A549 (cell line): ENCODE data around the gene CFAP61. TPM values are rescaled to one million over a fixed set of nuclear protein-coding genes. Genes with fewer than 3 reads are reported as not detected.

Experiments
- ATAC-seq, 2 experiments: fragments of 200-7000 bp in 1 of 2; fragments of >200 bp in 1 of 2; cut with Nextera tagmentation in 1 of 2; cut with Tn5 transposase in 1 of 2; 3 replicates each; pipeline versions ENCODE4 v1.8.0 to v1.9.1; 2018 to 2020; ENCODE audit warnings: mild to moderate bottlenecking in 1 of 2, moderate library complexity in 1 of 2
- CTCF ChIA-PET: fragments of 300-600 bp; sonication (Branson Sonifier 250); formaldehyde crosslinking; extraction: SDS; loops from one replicate; lab custom pipeline; 2021; ENCODE audit warnings: antibody characterized with exemption, inconsistent platforms; lab: Yijun Ruan, JAX
- POLR2A ChIA-PET: fragments of 350-600 bp; formaldehyde crosslinking; extraction: SDS; loops from one replicate; lab custom pipeline; 2021; ENCODE audit warnings: antibody characterized with exemption, inconsistent platforms; lab: Yijun Ruan, JAX
- DNase-seq, 2 experiments: peaks; one replicate each; pipeline versions ENCODE4 v3.0.0 to v3.0.0-alpha.2; 2011 to 2016; ENCODE audit warnings: low read depth in 1 of 2, low spot score in 1 of 2
- FAIRE-seq: peaks from 2 replicates; lab custom pipeline; 2011; peaks lifted over from hg19 to GRCh38; lab: Jason Lieb, UNC
- H3K27ac ChIP-seq, 2 experiments: fragments of >200 bp; sonication (Bioruptor Twin); formaldehyde crosslinking; 3 replicates each; pipeline ENCODE4 v1.5.1; 2016 to 2017
- H3K4me1 ChIP-seq: fragments of >200 bp; sonication (Bioruptor Twin); formaldehyde crosslinking; 3 replicates; pipeline ENCODE4 v1.6.1; 2016
- H3K4me2 ChIP-seq: fragments of >200 bp; sonication (Bioruptor Twin); formaldehyde crosslinking; 3 replicates; pipeline ENCODE4 v1.6.1; 2016
- H3K4me3 ChIP-seq: fragments of >200 bp; sonication (Bioruptor Twin); formaldehyde crosslinking; 3 replicates; pipeline ENCODE4 v1.5.1; 2016
- H3K9me3 ChIP-seq: fragments of >200 bp; sonication (Bioruptor Twin); formaldehyde crosslinking; 3 replicates; pipeline ENCODE4 v1.6.1; 2016
- BCL3 ChIP-seq: fragments of >200 bp; sonication (Bioruptor Twin); formaldehyde crosslinking; IDR thresholded peaks from 3 replicates; pipeline ENCODE4 v1.6.1; 2016
- BHLHE40 ChIP-seq: IDR thresholded peaks from 2 replicates; pipeline ENCODE4 v1.6.1; 2012; ENCODE audit warnings: low read depth, low read length, inconsistent platforms
- CBX2 ChIP-seq: fragments of 200-600 bp; sonication (generic); IDR thresholded peaks from 2 replicates; pipeline ENCODE4 v1.6.1; 2016; ENCODE audit warnings: low read depth, mild to moderate bottlenecking, borderline replicate concordance
- CHD2 ChIP-seq: fragments of 150-350 bp; IDR thresholded peaks from 2 replicates; pipeline ENCODE4 v1.6.1; 2014; ENCODE audit warnings: low read length; ENCODE audit not compliant: partially characterized antibody
- CHD4 ChIP-seq: fragments of 200-600 bp; sonication (generic); IDR thresholded peaks from 2 replicates; pipeline ENCODE4 v1.6.1; 2016; ENCODE audit warnings: antibody characterized with exemption, mild to moderate bottlenecking, borderline replicate concordance
- EHF ChIP-seq: fragments of 250-450 bp; sonication (Bioruptor Pico); IDR thresholded peaks from 2 replicates; pipeline ENCODE4 v1.5.0; 2020; ENCODE audit warnings: mild to moderate bottlenecking
- EHMT2 ChIP-seq: fragments of 200-600 bp; sonication (generic); IDR thresholded peaks from 2 replicates; pipeline ENCODE4 v1.6.1; 2016; ENCODE audit warnings: antibody characterized with exemption, low read depth, mild to moderate bottlenecking, moderate library complexity
- ELK1 ChIP-seq: fragments of 150-350 bp; IDR thresholded peaks from 2 replicates; pipeline ENCODE4 v1.6.1; 2014; ENCODE audit warnings: low read depth, mild to moderate bottlenecking, low read length
- EP300 ChIP-seq, 2 experiments: fragments of >200 bp; sonication (Bioruptor Twin); formaldehyde crosslinking; IDR thresholded peaks; 2 replicates in 1 of 2; 3 replicates in 1 of 2; pipeline ENCODE4 v1.6.1; 2016 to 2017
- FOSB ChIP-seq: fragments of 250-450 bp; sonication (Bioruptor Pico); IDR thresholded peaks from 2 replicates; pipeline ENCODE4 v1.5.0; 2020; ENCODE audit warnings: mild to moderate bottlenecking, moderate library complexity
- FOSL2 ChIP-seq, 2 experiments: fragments of 450-650 bp in 1 of 2; fragments of >200 bp in 1 of 2; sonication (Bioruptor Twin) in 1 of 2; formaldehyde crosslinking; IDR thresholded peaks; 2 replicates each; pipeline versions ENCODE4 v1.5.0 to v1.6.1; 2016 to 2020; ENCODE audit warnings: mild to moderate bottlenecking in 1 of 2, moderate library complexity in 1 of 2
- GATA3 ChIP-seq: IDR thresholded peaks from 2 replicates; pipeline ENCODE4 v1.6.1; 2012; ENCODE audit warnings: borderline replicate concordance
- HMGXB4 ChIP-seq: fragments of 250-450 bp; sonication (Bioruptor Pico); IDR thresholded peaks from 2 replicates; pipeline ENCODE4 v1.5.0; 2021; ENCODE audit warnings: mild to moderate bottlenecking, moderate library complexity, borderline replicate concordance
- HOXA7 ChIP-seq: fragments of 250-450 bp; sonication (Bioruptor Pico); IDR thresholded peaks from 2 replicates; pipeline ENCODE4 v1.5.0; 2020; ENCODE audit warnings: mild to moderate bottlenecking, moderate library complexity
- KDM1A ChIP-seq: fragments of 200-600 bp; sonication (generic); IDR thresholded peaks from 2 replicates; pipeline ENCODE4 v1.6.1; 2016; ENCODE audit warnings: low read depth, mild to moderate bottlenecking
- KDM5A ChIP-seq: fragments of 200-600 bp; sonication (generic); IDR thresholded peaks from 2 replicates; pipeline ENCODE4 v1.6.1; 2016; ENCODE audit warnings: antibody characterized with exemption, mild to moderate bottlenecking
- MAFK ChIP-seq: fragments of 450-650 bp; IDR thresholded peaks from 2 replicates; pipeline ENCODE4 v1.6.1; 2014; ENCODE audit not compliant: partially characterized antibody
- NFE2L2 ChIP-seq: fragments of 150-350 bp; conservative IDR thresholded peaks from 2 replicates; pipeline ENCODE4 v1.6.1; 2014; ENCODE audit warnings: low read length
- NPAS2 ChIP-seq: fragments of 250-450 bp; sonication (Bioruptor Pico); IDR thresholded peaks from 2 replicates; pipeline ENCODE4 v1.8.0; 2022; ENCODE audit warnings: mild to moderate bottlenecking, moderate library complexity, borderline replicate concordance
- NR3C1 ChIP-seq: fragments of >200 bp; sonication (Bioruptor Twin); formaldehyde crosslinking; IDR thresholded peaks from 3 replicates; pipeline ENCODE4 v1.6.1; 2017
- PHF8 ChIP-seq: fragments of 200-600 bp; sonication (generic); IDR thresholded peaks from 2 replicates; pipeline ENCODE4 v1.6.1; 2016; ENCODE audit warnings: low read depth, mild to moderate bottlenecking, antibody characterized with exemption, moderate library complexity, borderline replicate concordance
- POLR2A ChIP-seq: IDR thresholded peaks from 2 replicates; pipeline ENCODE4 v1.6.1; 2012; ENCODE audit warnings: mild to moderate bottlenecking, low read length
- RCOR1 ChIP-seq: fragments of 150-350 bp; IDR thresholded peaks from 2 replicates; pipeline ENCODE4 v1.6.1; 2014; ENCODE audit warnings: antibody characterized with exemption, low read length, low read depth
- RFX5 ChIP-seq: fragments of 450-650 bp; IDR thresholded peaks from 2 replicates; pipeline ENCODE4 v1.7.1; 2014; ENCODE audit warnings: antibody characterized with exemption, mild to moderate bottlenecking, moderate library complexity
- SREBF2 ChIP-seq: fragments of 450-650 bp; IDR thresholded peaks from 2 replicates; pipeline ENCODE4 v1.6.1; 2014; ENCODE audit warnings: mild to moderate bottlenecking, moderate library complexity
- TFCP2L1 ChIP-seq: fragments of 250-450 bp; sonication (Bioruptor Pico); IDR thresholded peaks from 2 replicates; pipeline ENCODE4 v1.5.0; 2021; ENCODE audit warnings: mild to moderate bottlenecking
- USF2 ChIP-seq: fragments of 450-650 bp; IDR thresholded peaks from 2 replicates; pipeline ENCODE4 v1.6.1; 2014; ENCODE audit warnings: antibody characterized with exemption
- ZFP36 ChIP-seq: fragments of 450-650 bp; IDR thresholded peaks from 2 replicates; pipeline ENCODE4 v1.6.1; 2014; ENCODE audit warnings: borderline replicate concordance; ENCODE audit not compliant: partially characterized antibody
- ZNF302 ChIP-seq: fragments of 250-450 bp; sonication (Bioruptor Pico); IDR thresholded peaks from 2 replicates; pipeline ENCODE4 v1.9.0; 2021; ENCODE audit warnings: inconsistent platforms, mild to moderate bottlenecking, moderate library complexity
- WGBS: methylation state at CpG from one replicate; pipeline ENCODE4 v1.1.6; 2017; ENCODE audit errors: missing lambda C conversion rate; 5-methylcytosine and 5-hydroxymethylcytosine counted together
- polyA plus RNA-seq, 4 experiments: library from polyadenylated mRNA; depleted of rRNA in 3 of 4; stranded (reverse); fragments of >200 nt; fragmentation: RNase III in 1 of 4; extraction: RNeasy Plus Mini Kit Qiagen cat#74134 plus additional on column Dnase treatment in 1 of 4; gene quantifications; 2 replicates in 3 of 4; 3 replicates in 1 of 4; pipeline ENCODE4 v1.2.3, GENCODE V29; 2011 to 2017

Gene CFAP61
- polyA plus RNA-seq, 2 of the 4 experiments (the other 2 are of a cell fraction) = 0.39 to 0.70 TPM

GRCh38 chr20:20201124-20201523, 148.8 kb downstream of the CFAP61 start:
- Histone ChIP-seq H3K27ac (no peak overlapping the region), H3K9me3 (no peaks in the 10 kb centered on the region), H3K4me2 (no peak overlapping the region), H3K4me1 (no peaks in the 10 kb centered on the region), H3K4me3 (no peak overlapping the region)
- CTCF ChIA-PET = interaction anchor here (1.2 kb wide), 1 partner anchor 118 kb away, joined by 3 read pairs; no protein-coding TSS in a partner anchor
- TF ChIP-seq EHMT2 (no peak), CHD4 (no peak), USF2 (no peak), BCL3 (no peak), FOSB (CRISPR knock-in tag) (no peak), GATA3 (no peak), BHLHE40 (no peak), POLR2A (no peak), FOSL2 (IDR thresholded peaks at IDR 0.05) (no peak), FOSL2 (CRISPR knock-in tag; IDR thresholded peaks at IDR 0.05) (no peak), HOXA7 (no peak), KDM5A (no peak)
- ATAC-seq (no peak), FAIRE-seq (no peak), DNase-seq (no peak)
- POLR2A ChIA-PET = no interaction called here
- WGBS = 9% methylated on average over 3 of the region's 3 CpGs

GRCh38 chr20:20201639-20202038, 149.3 kb downstream of the CFAP61 start:
- no peak overlapping the region for H3K27ac ChIP-seq
- ATAC-seq (no peak), DNase-seq (no peak), FAIRE-seq (no peak)
- H3K4me3 ChIP-seq = no peak overlapping the region
- H3K4me1 ChIP-seq = no peaks in the 10 kb centered on the region
- CTCF ChIA-PET = interaction anchor here (1.2 kb wide), 1 partner anchor 118 kb away, joined by 3 read pairs; no protein-coding TSS in a partner anchor
- H3K4me2 ChIP-seq = no peak overlapping the region
- TF ChIP-seq ZNF302 (CRISPR knock-in tag) = no peak
- TF ChIP-seq PHF8 = no peak
- no peak for TF ChIP-seq KDM5A
- no peak for TF ChIP-seq SREBF2
- no peak for TF ChIP-seq NR3C1
- TF ChIP-seq CHD2 = no peak
- TF ChIP-seq ELK1 = no peak
- no peak for TF ChIP-seq EHF (CRISPR knock-in tag)
- no peak for TF ChIP-seq NFE2L2
- no peak for TF ChIP-seq NPAS2 (CRISPR knock-in tag)
- TF ChIP-seq, all 56 proteins: peak for 0
- H3K9me3 ChIP-seq = no peaks in the 10 kb centered on the region
- 43% methylated on average over 7 of the region's 7 CpGs for WGBS
- POLR2A ChIA-PET = no interaction called here

GRCh38 chr20:20202768-20203167, 150.4 kb downstream of the CFAP61 start:
- H3K27ac ChIP-seq = no peak overlapping the region
- DNase-seq (no peak), FAIRE-seq (no peak), ATAC-seq (no peak)
- H3K4me3 ChIP-seq = no peak overlapping the region
- H3K4me2 ChIP-seq = no peak overlapping the region
- no peaks in the 10 kb centered on the region for H3K9me3 ChIP-seq
- ChIA-PET CTCF (interaction anchor here (1.2 kb wide), 1 partner anchor 35 kb away, joined by 3 read pairs; no protein-coding TSS in a partner anchor), POLR2A (no interaction called here)
- no peaks in the 10 kb centered on the region for H3K4me1 ChIP-seq
- 44% methylated on average over 8 of the region's 8 CpGs for WGBS
- TF ChIP-seq RCOR1 (no peak), ELK1 (no peak), EP300 (IDR thresholded peaks at IDR 0.05) (no peak), TFCP2L1 (CRISPR knock-in tag) (no peak), BHLHE40 (no peak), KDM1A (no peak), KDM5A (no peak), ZFP36 (no peak), HMGXB4 (CRISPR knock-in tag) (no peak), EHF (CRISPR knock-in tag) (no peak), RFX5 (no peak), CBX2 (no peak), MAFK (no peak)
